PC-3 (cell line): ENCODE results near the gene LSM2. TPM values are rescaled to one million over a fixed set of nuclear protein-coding genes. Genes with fewer than 3 reads are reported as not detected.

Source experiments
- ATAC-seq: fragments of 200-7000 bp; cut with Tn5 transposase; 2 replicates; pipeline ENCODE4 v1.9.1; 2020; ENCODE audit warnings: mild to moderate bottlenecking, moderate library complexity
- BruUV-seq: library from RNA; stranded (reverse); fragments of 400-500 nt; replicated peaks from 2 replicates; lab custom pipeline; 2021; lab: Mats Ljungman, UMichigan
- CTCF ChIA-PET: fragments of 300-600 bp; sonication (Branson Sonifier 250); formaldehyde crosslinking; loops from one replicate; lab custom pipeline; 2022; ENCODE audit warnings: antibody characterized with exemption; lab: Charles Lee
- POLR2A ChIA-PET: fragments of 300-600 bp; sonication (Branson Sonifier 250); formaldehyde crosslinking; loops from one replicate; lab custom pipeline; 2022; ENCODE audit warnings: antibody characterized with exemption; ENCODE audit not compliant: unreplicated experiment; lab: Charles Lee
- DNase-seq: peaks from one replicate; pipeline ENCODE4 v3.0.0-alpha.2; 2015
- H2AFZ ChIP-seq: fragments of 300-600 bp; sonication (generic); 2 replicates; pipeline ENCODE4 v1.6.0; 2016; ENCODE audit warnings: antibody characterized with exemption, low read length
- H3F3A ChIP-seq: fragments of 300-600 bp; sonication (generic); one replicate; pipeline ENCODE4 v1.6.0; 2017; ENCODE audit warnings: antibody characterized with exemption, low read length, control low read depth, mild to moderate bottlenecking; ENCODE audit not compliant: unreplicated experiment
- H3K27ac ChIP-seq: fragments of 300-600 bp; sonication (generic); 2 replicates; pipeline ENCODE4 v1.5.1; 2016; ENCODE audit warnings: mild to moderate bottlenecking, low read length
- H3K27me3 ChIP-seq: fragments of 300-600 bp; sonication (generic); 2 replicates; pipeline ENCODE4 v1.6.1; 2016; ENCODE audit warnings: low read length, mixed read lengths
- H3K36me3 ChIP-seq: fragments of 300-600 bp; sonication (generic); 2 replicates; pipeline ENCODE4 v1.6.1; 2016; ENCODE audit warnings: low read depth, mixed run types, low read length, mixed read lengths
- H3K4me1 ChIP-seq: fragments of 300-600 bp; sonication (generic); 2 replicates; pipeline ENCODE4 v1.5.1; 2016; ENCODE audit warnings: low read length; ENCODE audit not compliant: insufficient read depth
- H3K4me2 ChIP-seq: fragments of 300-600 bp; sonication (generic); 2 replicates; pipeline ENCODE4 v1.6.0; 2016; ENCODE audit warnings: low read length
- H3K4me3 ChIP-seq: fragments of 300-600 bp; sonication (generic); 2 replicates; pipeline ENCODE4 v1.5.1; 2016; ENCODE audit warnings: mild to moderate bottlenecking, low read length, mixed read lengths
- H3K79me2 ChIP-seq: fragments of 300-600 bp; sonication (generic); 2 replicates; pipeline ENCODE4 v1.6.1; 2017; ENCODE audit warnings: low read length, mixed read lengths
- H3K9ac ChIP-seq: fragments of 300-600 bp; sonication (generic); 2 replicates; pipeline ENCODE4 v1.6.0; 2016; ENCODE audit warnings: mild to moderate bottlenecking, low read length
- H3K9me2 ChIP-seq: fragments of 300-600 bp; sonication (generic); replicated peaks from 2 replicates; pipeline ENCODE4 v1.6.1; 2016; ENCODE audit warnings: mixed run types, low read length, mixed read lengths
- H3K9me3 ChIP-seq: fragments of 300-600 bp; sonication (generic); 2 replicates; pipeline ENCODE4 v1.6.1; 2016; ENCODE audit warnings: low read length, mixed read lengths
- H4K20me1 ChIP-seq: fragments of 300-600 bp; sonication (generic); 2 replicates; pipeline ENCODE4 v1.6.1; 2016; ENCODE audit warnings: low read length, mixed read lengths
- CTCF ChIP-seq: fragments of 300-600 bp; sonication (generic); conservative IDR thresholded peaks from 2 replicates; pipeline ENCODE4 v1.5.1; 2017; ENCODE audit warnings: antibody characterized with exemption, low read depth, mild to moderate bottlenecking, low read length
- EZH2 ChIP-seq: fragments of 300-600 bp; sonication (generic); IDR thresholded peaks from one replicate; pipeline ENCODE4 v1.6.1; 2017; ENCODE audit warnings: antibody characterized with exemption, mild to moderate bottlenecking, low read length; ENCODE audit not compliant: unreplicated experiment
- EZH2phosphoT487 ChIP-seq: fragments of 300-600 bp; sonication (generic); IDR thresholded peaks from 2 replicates; pipeline ENCODE4 v1.6.1; 2018; ENCODE audit warnings: mild to moderate bottlenecking, antibody characterized with exemption, low read length, borderline replicate concordance
- intact Hi-C: fragments of 100-400 bp; cut with micrococcal nuclease; formaldehyde crosslinking; loops from 2 replicates; pipeline ENCODE4 v1.9.0; 2023
- total RNA-seq: library from RNA; depleted of rRNA; stranded (reverse); fragments of >200 nt; gene quantifications from 2 replicates; pipeline ENCODE4 v1.2.3, GENCODE V29; 2014

Gene LSM2
- total RNA-seq, 1 experiment from 2014 or later = 143 TPM

- Histone ChIP-seq H3K4me1 (0 out of 2 replicates have a peak, but pooled peaks cover 5% of the 10 kb centered on the region), H2AFZ (no peak overlapping the region), H3K9me2 (no peaks in the 10 kb centered on the region), H3K27me3 (no peaks in the 10 kb centered on the region), H3K4me2 (no peak overlapping the region), H3K27ac (no peak overlapping the region), H3K36me3 (no peaks in the 10 kb centered on the region), H3K9ac (no peak overlapping the region), H3F3A (no peaks in the 10 kb centered on the region), H3K9me3 (no peaks in the 10 kb centered on the region), H3K79me2 (no peaks in the 10 kb centered on the region), H3K4me3 (no peak overlapping the region), H4K20me1 (no peaks in the 10 kb centered on the region)
- BruUV-seq = no TSS peak
- ChIA-PET CTCF (no interaction called here), POLR2A (no interaction called here)
- DNase-seq (no peak), ATAC-seq (no peak; the same call in 1 of the 2 replicates)
- no peak for TF ChIP-seq CTCF
- no peak for TF ChIP-seq EZH2phosphoT487
- TF ChIP-seq EZH2 = no peak
- intact Hi-C loops = loop anchor here (10.0 kb wide), 1 partner anchor 48 kb away; the partner anchor contains the start of gene LY6G6D
Measured at GRCh38 chr6:31762878-31763618, 43.7 kb downstream of the LSM2 start.

- no peaks in the 10 kb centered on the region for H3K9me3 ChIP-seq
- ChIA-PET POLR2A (no interaction called here), CTCF (no interaction called here)
- no TSS peak for BruUV-seq
- no peak within 1 kb of the TSS for H3K4me2 ChIP-seq
- no peaks in the 10 kb centered on the region for H3K9me2 ChIP-seq
- DNase-seq = no peak
- no peaks in the 10 kb centered on the region for H3K79me2 ChIP-seq
- H3K9ac ChIP-seq = no peak within 1 kb of the TSS
- H3F3A ChIP-seq = no peaks in the 10 kb centered on the region
- H3K4me3 ChIP-seq = no peak within 1 kb of the TSS
- TF ChIP-seq EZH2phosphoT487 = no peak
- H3K27ac ChIP-seq = no peak within 1 kb of the TSS
- H3K36me3 ChIP-seq = no peaks in the 10 kb centered on the region
- H3K27me3 ChIP-seq = no peaks in the 10 kb centered on the region
- no peaks in the 10 kb centered on the region for H4K20me1 ChIP-seq
- intact Hi-C loops = loop anchor here (10.0 kb wide), 1 partner anchor 48 kb away; the partner anchor contains the start of gene LY6G6D
- H3K4me1 ChIP-seq = 0 out of 2 replicates have a peak, but pooled peaks cover 5% of the 10 kb centered on the region
- no peak within 1 kb of the TSS for H2AFZ ChIP-seq
- ATAC-seq = no peak
Measured at GRCh38 chr6:31762356-31762755, 44.4 kb downstream of the LSM2 start, which contains the start of gene SAPCD1. TSS of gene SAPCD1 (plus strand) at chr6:31762656. CDS start at chr6:31763055, 399 bp downstream.

DNA sequence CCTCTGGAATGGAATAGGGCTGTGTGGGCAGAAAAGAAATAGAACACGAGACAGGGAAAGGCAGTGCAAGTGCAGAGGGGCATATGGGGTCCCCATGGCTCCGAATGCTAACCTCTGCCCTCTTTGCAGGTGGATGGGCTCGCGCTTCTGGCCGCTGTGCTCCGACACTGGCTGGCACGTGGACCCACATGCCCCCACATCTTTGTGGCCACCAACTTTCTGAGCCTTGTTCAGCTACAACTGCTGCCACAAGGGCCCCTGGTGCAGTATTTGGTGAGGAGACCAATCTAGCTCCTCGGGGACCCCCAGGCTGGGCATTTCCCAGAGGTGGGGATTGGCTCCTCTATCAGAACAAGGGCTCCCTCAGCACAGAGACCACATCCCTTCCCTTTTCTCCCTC is 45.4 kb downstream of the LSM2 start:
- POLR2A ChIA-PET = no interaction called here
- Histone ChIP-seq H3K27me3 (no peaks in the 10 kb centered on the region), H3K9me3 (no peaks in the 10 kb centered on the region), H3K27ac (no peak overlapping the region), H3K9ac (no peak overlapping the region), H3K4me3 (no peak overlapping the region), H3K79me2 (no peaks in the 10 kb centered on the region), H3K9me2 (no peaks in the 10 kb centered on the region), H3K36me3 (no peaks in the 10 kb centered on the region), H3F3A (no peaks in the 10 kb centered on the region), H2AFZ (no peak overlapping the region), H3K4me2 (no peak overlapping the region), H3K4me1 (0 out of 2 replicates have a peak, but pooled peaks cover 5% of the 10 kb centered on the region), H4K20me1 (no peaks in the 10 kb centered on the region)
- no TSS peak for BruUV-seq
- no peak for DNase-seq
- no peak for ATAC-seq
- CTCF ChIA-PET = no interaction called here
- intact Hi-C loops = loop anchor here (10.0 kb wide), 1 partner anchor 47 kb away; the partner anchor contains the start of gene LY6G6D
- TF ChIP-seq EZH2phosphoT487 (no peak), EZH2 (no peak), CTCF (no peak)
